Adrenal gland (tissue), 5 donors: ENCODE measurements around the gene ZXDC.

ENCODE experiments used
- POLR2A ChIP-seq, 2 donors: fragments of 450-650 bp; IDR thresholded peaks; one replicate each; pipeline ENCODE4 v1.6.1; 2017; ENCODE audit warnings: antibody characterized with exemption in 2 of 2, mild to moderate bottlenecking in 2 of 2, moderate library complexity in 1 of 2
- TF ChIP-seq, protein P1 (sequence below), 6 experiments: fragments of 450-650 bp in 4 of 6; fragments of 200-600 bp in 2 of 6; sonication (generic) in 1 of 6; IDR thresholded peaks; 1 replicate in 5 of 6; 2 replicates in 1 of 6; pipeline versions ENCODE4 v1.5.1 to v1.8.0; 2016 to 2021; ENCODE audit warnings: antibody characterized with exemption in 6 of 6, mild to moderate bottlenecking in 2 of 6, moderate library complexity in 1 of 6
- donor health status: DM: no; HTN: no; CAD: no.

DNA sequence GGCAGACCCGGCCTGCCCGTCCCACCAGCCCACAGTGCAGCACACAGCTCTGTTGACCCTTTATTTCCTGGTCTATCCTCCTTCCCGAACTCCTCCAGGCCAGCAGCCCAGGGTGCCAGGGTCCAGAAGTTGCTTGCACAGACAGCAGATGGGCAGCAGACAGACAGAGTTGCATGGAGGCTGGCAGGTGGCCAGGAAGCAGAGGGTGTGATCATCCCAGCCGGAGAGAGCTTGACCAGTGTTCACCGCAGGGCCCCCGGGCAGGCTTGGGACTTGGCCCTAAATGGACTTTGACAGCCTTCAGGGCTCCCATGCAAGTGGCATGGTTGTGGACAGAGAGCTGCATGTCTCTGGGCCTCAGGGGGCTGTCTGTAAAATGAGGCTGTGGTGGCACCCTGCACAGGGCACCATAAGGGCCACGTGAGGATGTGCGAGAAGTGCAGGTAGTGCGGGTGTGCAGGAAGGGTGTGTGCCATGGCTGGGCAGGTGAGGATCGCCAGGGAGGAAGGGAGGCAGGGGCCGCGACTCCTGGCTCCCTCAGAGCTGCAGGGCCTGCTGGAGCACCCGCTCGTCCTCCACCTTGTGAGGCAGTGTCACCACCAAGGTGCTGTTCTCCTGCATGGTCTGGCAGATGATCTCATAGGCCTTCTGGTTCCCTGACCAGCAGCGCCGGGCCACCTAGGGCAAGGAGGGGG lies 6.3 kb upstream of the ZXDC start:
- TF ChIP-seq, protein P1, sequence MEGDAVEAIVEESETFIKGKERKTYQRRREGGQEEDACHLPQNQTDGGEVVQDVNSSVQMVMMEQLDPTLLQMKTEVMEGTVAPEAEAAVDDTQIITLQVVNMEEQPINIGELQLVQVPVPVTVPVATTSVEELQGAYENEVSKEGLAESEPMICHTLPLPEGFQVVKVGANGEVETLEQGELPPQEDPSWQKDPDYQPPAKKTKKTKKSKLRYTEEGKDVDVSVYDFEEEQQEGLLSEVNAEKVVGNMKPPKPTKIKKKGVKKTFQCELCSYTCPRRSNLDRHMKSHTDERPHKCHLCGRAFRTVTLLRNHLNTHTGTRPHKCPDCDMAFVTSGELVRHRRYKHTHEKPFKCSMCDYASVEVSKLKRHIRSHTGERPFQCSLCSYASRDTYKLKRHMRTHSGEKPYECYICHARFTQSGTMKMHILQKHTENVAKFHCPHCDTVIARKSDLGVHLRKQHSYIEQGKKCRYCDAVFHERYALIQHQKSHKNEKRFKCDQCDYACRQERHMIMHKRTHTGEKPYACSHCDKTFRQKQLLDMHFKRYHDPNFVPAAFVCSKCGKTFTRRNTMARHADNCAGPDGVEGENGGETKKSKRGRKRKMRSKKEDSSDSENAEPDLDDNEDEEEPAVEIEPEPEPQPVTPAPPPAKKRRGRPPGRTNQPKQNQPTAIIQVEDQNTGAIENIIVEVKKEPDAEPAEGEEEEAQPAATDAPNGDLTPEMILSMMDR (IDR thresholded peaks at IDR 0.05) = no peak
- no peak for TF ChIP-seq POLR2A (IDR thresholded peaks at IDR 0.05)
